ENCODE data around the gene GTF2E1. TPM values are rescaled to one million over a fixed set of nuclear protein-coding genes. Genes with fewer than 3 reads are reported as not detected.

The GTF2E1 gene
- total RNA-seq, 4 donors from 2014 or later, result 11.4 to 21.0 (median 15.3) TPM

DNA sequence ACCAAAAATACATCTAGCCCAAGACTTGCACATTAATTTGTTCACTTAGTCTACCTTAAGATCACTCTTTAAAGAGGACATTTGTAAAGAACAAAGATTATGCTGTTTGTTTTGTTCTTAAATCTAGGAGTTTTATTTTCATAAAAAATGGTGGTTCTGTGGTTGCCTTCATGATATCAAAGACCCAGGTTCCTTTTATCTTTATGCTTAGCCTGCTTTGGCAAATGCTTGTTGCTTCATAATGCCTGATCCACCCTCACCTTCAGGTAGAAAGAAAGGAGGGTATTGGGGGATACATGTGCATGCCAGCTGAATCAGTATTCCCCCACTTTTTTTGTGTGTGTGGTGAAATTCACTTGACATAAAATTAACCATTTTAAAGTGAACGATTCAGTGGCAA, 48.5 kb downstream of the GTF2E1 start:
- no peak overlapping the region for H3K27ac ChIP-seq
- H3K36me3 ChIP-seq, result no peaks in the 10 kb centered on the region
- H3K9me3 ChIP-seq, result no peaks in the 10 kb centered on the region
- H3K4me3 ChIP-seq, result no peak overlapping the region
- WGBS, 2 donors (ENCODE audit: low coverage in 1 of 2), result 67 to 95% methylated on average over 1 of the region's 1 CpG
- TF ChIP-seq POLR2AphosphoS5 (IDR thresholded peaks at IDR 0.05), result no peak
- TF ChIP-seq, protein P1, sequence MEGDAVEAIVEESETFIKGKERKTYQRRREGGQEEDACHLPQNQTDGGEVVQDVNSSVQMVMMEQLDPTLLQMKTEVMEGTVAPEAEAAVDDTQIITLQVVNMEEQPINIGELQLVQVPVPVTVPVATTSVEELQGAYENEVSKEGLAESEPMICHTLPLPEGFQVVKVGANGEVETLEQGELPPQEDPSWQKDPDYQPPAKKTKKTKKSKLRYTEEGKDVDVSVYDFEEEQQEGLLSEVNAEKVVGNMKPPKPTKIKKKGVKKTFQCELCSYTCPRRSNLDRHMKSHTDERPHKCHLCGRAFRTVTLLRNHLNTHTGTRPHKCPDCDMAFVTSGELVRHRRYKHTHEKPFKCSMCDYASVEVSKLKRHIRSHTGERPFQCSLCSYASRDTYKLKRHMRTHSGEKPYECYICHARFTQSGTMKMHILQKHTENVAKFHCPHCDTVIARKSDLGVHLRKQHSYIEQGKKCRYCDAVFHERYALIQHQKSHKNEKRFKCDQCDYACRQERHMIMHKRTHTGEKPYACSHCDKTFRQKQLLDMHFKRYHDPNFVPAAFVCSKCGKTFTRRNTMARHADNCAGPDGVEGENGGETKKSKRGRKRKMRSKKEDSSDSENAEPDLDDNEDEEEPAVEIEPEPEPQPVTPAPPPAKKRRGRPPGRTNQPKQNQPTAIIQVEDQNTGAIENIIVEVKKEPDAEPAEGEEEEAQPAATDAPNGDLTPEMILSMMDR (IDR thresholded peaks at IDR 0.05), result no peak
- H3K4me1 ChIP-seq, result peaks cover 5 to 20% (median 8%) of the 10 kb centered on the region in 3 donors
- no peak for ATAC-seq
- no peaks in the 10 kb centered on the region for H3K27me3 ChIP-seq

DNA sequence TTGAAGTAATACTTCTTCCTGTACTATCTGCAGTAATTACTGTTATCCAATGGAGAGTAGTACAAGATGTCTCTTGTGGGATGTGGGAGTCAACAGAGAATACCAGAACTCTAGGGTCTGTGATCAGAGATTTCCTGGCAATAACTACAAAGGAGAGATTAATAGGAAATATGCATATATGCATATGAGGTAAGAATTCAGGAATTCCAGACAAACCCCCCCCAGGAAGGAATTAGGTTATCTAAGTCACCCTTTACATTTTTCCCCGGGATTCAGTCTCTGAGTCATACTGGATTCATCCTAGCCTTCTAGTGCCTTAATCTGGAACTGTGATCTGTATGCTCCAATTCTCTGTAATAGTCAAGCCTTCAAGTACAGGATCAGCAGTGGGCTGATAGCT, 49.4 kb downstream of the GTF2E1 start:
- Histone ChIP-seq H3K9me3 (no peaks in the 10 kb centered on the region), H3K27me3 (no peaks in the 10 kb centered on the region), H3K4me3 (no peak overlapping the region), H3K27ac (no peak overlapping the region), H3K36me3 (no peaks in the 10 kb centered on the region), H3K4me1 (peaks cover 0 to 11% (median 3%) of the 10 kb centered on the region in 3 donors)
- TF ChIP-seq POLR2A (IDR thresholded peaks at IDR 0.05) (no peak), EP300 (IDR thresholded peaks at IDR 0.05) (no peak), POLR2AphosphoS5 (IDR thresholded peaks at IDR 0.05) (no peak)
- TF ChIP-seq, protein P1 (IDR thresholded peaks at IDR 0.05), result no peak
- WGBS, 2 donors (ENCODE audit: low coverage in 1 of 2), result 38 to 75% methylated on average over 1 of the region's 1 CpG
- no peak for ATAC-seq

DNA sequence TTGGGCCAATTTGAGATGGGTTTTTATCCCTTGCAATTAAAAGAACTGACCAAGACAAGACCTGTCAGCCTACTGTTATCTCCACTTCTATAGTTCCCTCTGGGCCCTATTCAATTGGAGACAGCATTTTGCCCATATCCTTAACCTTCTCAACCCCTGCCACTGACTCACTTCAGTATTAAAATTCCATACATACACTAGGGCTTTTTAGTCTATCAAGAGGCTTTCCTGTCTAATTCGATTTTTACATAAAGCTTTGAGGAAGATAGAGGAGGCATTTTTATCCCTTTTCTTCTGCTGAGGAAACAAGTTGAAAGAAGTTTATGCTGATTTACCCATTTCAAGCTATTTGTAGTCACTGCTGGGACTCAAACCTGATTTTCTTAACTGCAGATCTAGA, 51.1 kb downstream of the GTF2E1 start:
- H3K36me3 ChIP-seq, result no peaks in the 10 kb centered on the region
- 43 to 63% methylated on average over 1 of the region's 1 CpG for WGBS, 2 donors (ENCODE audit: low coverage in 1 of 2)
- no peak for ATAC-seq

DNA sequence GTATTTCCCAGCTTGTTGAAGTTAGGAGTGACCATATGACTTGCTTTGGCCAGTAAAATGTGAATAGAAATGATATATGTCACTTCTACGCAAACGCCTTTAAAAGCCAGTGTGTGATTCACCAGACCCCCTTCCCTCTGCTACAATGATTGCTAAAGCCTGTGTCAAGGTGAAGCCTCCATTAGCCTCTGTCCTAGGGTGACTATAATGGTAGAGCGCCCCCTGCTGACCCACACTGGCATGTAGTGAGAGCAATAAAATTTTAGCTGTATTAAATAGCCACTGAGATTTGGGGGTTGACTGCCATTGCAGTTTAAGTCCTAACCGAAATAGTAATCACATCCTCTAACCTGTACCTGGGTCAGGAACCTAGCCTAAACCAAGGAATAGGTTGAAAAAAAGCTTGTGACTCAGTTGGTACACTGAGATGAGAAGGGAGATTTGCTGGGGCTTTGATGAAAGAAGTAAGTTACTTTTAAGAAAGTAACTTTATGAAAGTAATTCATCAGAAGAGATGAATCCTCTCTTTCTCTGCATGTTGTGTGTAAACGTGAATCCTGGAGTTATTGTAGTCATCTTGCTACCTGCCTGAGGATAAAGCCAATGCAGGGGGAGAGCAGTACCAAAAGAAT, 52.6 kb downstream of the GTF2E1 start:
- H3K27me3 ChIP-seq, result no peaks in the 10 kb centered on the region
- no peaks in the 10 kb centered on the region for H3K4me1 ChIP-seq
- H3K4me3 ChIP-seq, result no peak overlapping the region
- H3K9me3 ChIP-seq, result no peaks in the 10 kb centered on the region
- ATAC-seq, result peak; percentile 86
- no peaks in the 10 kb centered on the region for H3K36me3 ChIP-seq
- H3K27ac ChIP-seq, result no peak overlapping the region
- 26 to 34% methylated on average over 5 of the region's 5 CpGs for WGBS, 2 donors (ENCODE audit: low coverage in 1 of 2)
- TF ChIP-seq POLR2A (IDR thresholded peaks at IDR 0.05), result no peak
- TF ChIP-seq, protein P1 (IDR thresholded peaks at IDR 0.05), result peak; percentile 63 to 86 (median 82)

More for the DNA sequence above, 51.1 kb downstream of the GTF2E1 start:
- Histone ChIP-seq H3K27me3 (no peaks in the 10 kb centered on the region), H3K4me1 (no peaks in the 10 kb centered on the region), H3K9me3 (no peaks in the 10 kb centered on the region), H3K4me3 (no peak overlapping the region), H3K27ac (no peak overlapping the region)
- TF ChIP-seq POLR2A (IDR thresholded peaks at IDR 0.05), result no peak
- no peak for TF ChIP-seq POLR2AphosphoS5 (IDR thresholded peaks at IDR 0.05)
- TF ChIP-seq EP300 (IDR thresholded peaks at IDR 0.05), result no peak
- TF ChIP-seq, protein P1 (IDR thresholded peaks at IDR 0.05), result no peak

DNA sequence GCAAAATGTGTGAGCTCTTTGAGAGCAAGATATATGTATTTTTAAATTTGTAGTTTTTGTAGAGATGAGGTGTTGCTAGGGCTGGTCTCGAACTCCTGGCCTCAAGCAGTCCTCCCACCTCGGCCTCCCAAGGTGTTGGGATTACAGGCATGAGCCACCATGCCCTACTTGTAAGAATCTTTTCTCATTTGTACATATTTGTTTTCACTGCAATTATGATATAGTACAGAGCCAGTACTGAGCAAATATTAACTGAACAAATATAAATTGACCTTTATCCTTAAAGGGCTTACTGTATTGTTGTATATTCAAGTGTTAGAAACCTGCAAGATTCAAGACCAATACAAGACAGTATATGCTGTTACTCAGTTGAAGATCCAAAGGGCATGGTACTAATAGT, 53.4 kb downstream of the GTF2E1 start:
- Histone ChIP-seq H3K36me3 (no peaks in the 10 kb centered on the region), H3K9me3 (no peaks in the 10 kb centered on the region), H3K4me1 (no peaks in the 10 kb centered on the region), H3K27ac (no peak overlapping the region), H3K27me3 (no peaks in the 10 kb centered on the region), H3K4me3 (no peak overlapping the region)
- TF ChIP-seq POLR2AphosphoS5 (IDR thresholded peaks at IDR 0.05) (no peak), POLR2A (IDR thresholded peaks at IDR 0.05) (no peak)
- TF ChIP-seq, protein P1 (IDR thresholded peaks at IDR 0.05), result no peak
- ATAC-seq, result no peak
- 32 to 39% methylated on average over 2 of the region's 2 CpGs for WGBS, 2 donors (ENCODE audit: low coverage in 1 of 2)

All from gastroesophageal sphincter (tissue), 4 donors.